ENCODE measurements around the gene RTL9.

The RTL9 gene

DNA sequence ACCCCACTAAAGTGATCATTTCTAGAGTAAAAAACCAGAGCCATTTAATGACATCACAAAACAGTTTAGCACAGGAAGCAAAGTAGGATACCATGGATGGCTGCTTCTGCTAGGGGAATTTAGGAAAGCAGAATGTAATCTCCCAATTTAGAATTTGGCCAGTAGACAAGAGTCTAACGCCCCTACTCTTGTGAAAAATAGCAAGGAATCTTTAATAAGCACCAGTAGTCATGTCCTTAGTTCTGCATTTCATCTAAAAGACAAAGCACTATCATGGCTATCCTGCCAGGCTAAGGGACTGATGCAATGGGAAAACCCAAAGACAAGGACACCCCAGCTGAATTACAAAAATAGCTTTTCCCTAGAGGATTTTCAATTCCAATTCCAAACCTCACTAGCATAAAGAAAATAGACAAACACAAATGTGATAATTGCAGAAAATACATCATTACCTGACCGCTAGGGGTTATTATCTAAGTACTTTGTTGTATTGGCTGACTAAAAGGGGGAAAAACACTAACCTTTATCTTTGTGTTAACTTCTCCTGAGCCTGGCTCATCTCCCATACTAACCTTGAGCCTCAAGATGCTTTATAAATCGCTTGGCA lies 38.2 kb upstream of the RTL9 start:
- Histone ChIP-seq H3K4me1 (ENCODE audit: insufficient read depth, low read length) (peaks cover 16% of the 10 kb centered on the region), H3K4me3 (ENCODE audit: low read depth in 1 of 2, low read length in 2 of 2) (no peak overlapping the region), H4K20me1 (ENCODE audit: insufficient read depth, low read length) (no peaks in the 10 kb centered on the region), H3K9me3 (ENCODE audit: insufficient read depth, low read length, severe bottlenecking) (no peaks in the 10 kb centered on the region), H3K9ac (ENCODE audit: low read depth, low read length) (no peak overlapping the region), H3K4me2 (ENCODE audit: insufficient read depth, low read length) (no peak overlapping the region), H3K27me3 (ENCODE audit: insufficient read depth, low read length, poor library complexity) (no peaks in the 10 kb centered on the region), H3K27ac (ENCODE audit: low read length) (no peak overlapping the region), H2AFZ (ENCODE audit: low read depth, low read length) (no peak overlapping the region), H3K36me3 (ENCODE audit: insufficient read depth, low read length) (no peaks in the 10 kb centered on the region), H3K79me2 (ENCODE audit: insufficient read depth, low read length) (peaks cover 21% of the 10 kb centered on the region)
- TF ChIP-seq EZH2 (IDR thresholded peaks at IDR 0.05; ENCODE audit: borderline replicate concordance, low read depth, low read length, severe bottlenecking) = no peak
- TF ChIP-seq, protein P1, sequence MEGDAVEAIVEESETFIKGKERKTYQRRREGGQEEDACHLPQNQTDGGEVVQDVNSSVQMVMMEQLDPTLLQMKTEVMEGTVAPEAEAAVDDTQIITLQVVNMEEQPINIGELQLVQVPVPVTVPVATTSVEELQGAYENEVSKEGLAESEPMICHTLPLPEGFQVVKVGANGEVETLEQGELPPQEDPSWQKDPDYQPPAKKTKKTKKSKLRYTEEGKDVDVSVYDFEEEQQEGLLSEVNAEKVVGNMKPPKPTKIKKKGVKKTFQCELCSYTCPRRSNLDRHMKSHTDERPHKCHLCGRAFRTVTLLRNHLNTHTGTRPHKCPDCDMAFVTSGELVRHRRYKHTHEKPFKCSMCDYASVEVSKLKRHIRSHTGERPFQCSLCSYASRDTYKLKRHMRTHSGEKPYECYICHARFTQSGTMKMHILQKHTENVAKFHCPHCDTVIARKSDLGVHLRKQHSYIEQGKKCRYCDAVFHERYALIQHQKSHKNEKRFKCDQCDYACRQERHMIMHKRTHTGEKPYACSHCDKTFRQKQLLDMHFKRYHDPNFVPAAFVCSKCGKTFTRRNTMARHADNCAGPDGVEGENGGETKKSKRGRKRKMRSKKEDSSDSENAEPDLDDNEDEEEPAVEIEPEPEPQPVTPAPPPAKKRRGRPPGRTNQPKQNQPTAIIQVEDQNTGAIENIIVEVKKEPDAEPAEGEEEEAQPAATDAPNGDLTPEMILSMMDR (IDR thresholded peaks at IDR 0.05; ENCODE audit: borderline replicate concordance, extremely low read depth, low read length, poor library complexity, severe bottlenecking) = no peak
- DNase-seq (no peak), ATAC-seq (ENCODE audit: insufficient read depth, low read depth) (no peak)

GRCh38 chrX:110321081-110321480 lies 37.6 kb upstream of the RTL9 start:
- Histone ChIP-seq H3K4me3 (ENCODE audit: low read depth in 1 of 2, low read length in 2 of 2) (no peak overlapping the region), H3K27me3 (ENCODE audit: insufficient read depth, low read length, poor library complexity) (no peaks in the 10 kb centered on the region), H3K9ac (ENCODE audit: low read depth, low read length) (no peak overlapping the region), H3K79me2 (ENCODE audit: insufficient read depth, low read length) (peaks cover 15% of the 10 kb centered on the region), H3K4me2 (ENCODE audit: insufficient read depth, low read length) (no peak overlapping the region), H2AFZ (ENCODE audit: low read depth, low read length) (no peak overlapping the region), H3K27ac (ENCODE audit: low read length) (no peak overlapping the region), H3K36me3 (ENCODE audit: insufficient read depth, low read length) (no peaks in the 10 kb centered on the region), H3K4me1 (ENCODE audit: insufficient read depth, low read length) (peaks cover 10% of the 10 kb centered on the region), H4K20me1 (ENCODE audit: insufficient read depth, low read length) (no peaks in the 10 kb centered on the region), H3K9me3 (ENCODE audit: insufficient read depth, low read length, severe bottlenecking) (no peaks in the 10 kb centered on the region)
- TF ChIP-seq, protein P1 (IDR thresholded peaks at IDR 0.05; ENCODE audit: borderline replicate concordance, extremely low read depth, low read length, poor library complexity, severe bottlenecking) = no peak
- TF ChIP-seq EZH2 (IDR thresholded peaks at IDR 0.05; ENCODE audit: borderline replicate concordance, low read depth, low read length, severe bottlenecking) = no peak
- DNase-seq = no peak
- ATAC-seq (ENCODE audit: insufficient read depth, low read depth) = no peak

- no peaks in the 10 kb centered on the region for H3K27me3 ChIP-seq (ENCODE audit: insufficient read depth, low read length, poor library complexity)
- peaks cover 9% of the 10 kb centered on the region for H3K79me2 ChIP-seq (ENCODE audit: insufficient read depth, low read length)
- no peaks in the 10 kb centered on the region for H4K20me1 ChIP-seq (ENCODE audit: insufficient read depth, low read length)
- H2AFZ ChIP-seq (ENCODE audit: low read depth, low read length) = no peak overlapping the region
- no peak overlapping the region for H3K27ac ChIP-seq (ENCODE audit: low read length)
- H3K4me2 ChIP-seq (ENCODE audit: insufficient read depth, low read length) = no peak overlapping the region
- ATAC-seq (ENCODE audit: insufficient read depth, low read depth) = no peak
- TF ChIP-seq, protein P1 (IDR thresholded peaks at IDR 0.05; ENCODE audit: borderline replicate concordance, extremely low read depth, low read length, poor library complexity, severe bottlenecking) = no peak
- TF ChIP-seq EZH2 (IDR thresholded peaks at IDR 0.05; ENCODE audit: borderline replicate concordance, low read depth, low read length, severe bottlenecking) = no peak
- no peak overlapping the region for H3K9ac ChIP-seq (ENCODE audit: low read depth, low read length)
- no peak for DNase-seq
- H3K9me3 ChIP-seq (ENCODE audit: insufficient read depth, low read length, severe bottlenecking) = no peaks in the 10 kb centered on the region
- H3K4me1 ChIP-seq (ENCODE audit: insufficient read depth, low read length) = peaks cover 7% of the 10 kb centered on the region
- no peak overlapping the region for H3K4me3 ChIP-seq (ENCODE audit: low read depth in 1 of 2, low read length in 2 of 2)
- no peaks in the 10 kb centered on the region for H3K36me3 ChIP-seq (ENCODE audit: insufficient read depth, low read length)
These were observed 37.0 kb upstream of the RTL9 start for GRCh38 chrX:110321670-110322069.

All from DND-41 (cell line).